GM23338 (cell line): ENCODE data around the gene ITGAL. TPM values are rescaled to one million over a fixed set of nuclear protein-coding genes. Genes with fewer than 3 reads are reported as not detected.

Experiments
- ATAC-seq: fragments of 200-7000 bp; cut with Tn5 transposase; 3 replicates; pipeline ENCODE4 v1.9.1; 2020
- DNase-seq: peaks from one replicate; pipeline ENCODE4 v3.0.0-alpha.2; 2015; ENCODE audit warnings: low spot score
- H2AFZ ChIP-seq: fragments of 200-600 bp; sonication (generic); 2 replicates; pipeline ENCODE4 v1.8.0; 2016; ENCODE audit warnings: antibody characterized with exemption, mild to moderate bottlenecking, moderate library complexity
- H3F3A ChIP-seq: fragments of 200-600 bp; sonication (generic); replicated peaks from 2 replicates; pipeline ENCODE4 v1.8.0; 2017; ENCODE audit warnings: antibody characterized with exemption, mixed run types, low read depth
- H3K27ac ChIP-seq: fragments of 200-600 bp; sonication (generic); 2 replicates; pipeline ENCODE4 v1.6.1; 2016; ENCODE audit warnings: low read depth
- H3K27me3 ChIP-seq: fragments of 200-600 bp; sonication (generic); 2 replicates; pipeline ENCODE4 v1.8.0; 2016; ENCODE audit warnings: mild to moderate bottlenecking, mixed run types, moderate library complexity; ENCODE audit not compliant: insufficient read depth
- H3K36me3 ChIP-seq: fragments of 200-600 bp; sonication (generic); 2 replicates; pipeline ENCODE4 v1.8.0; 2016; ENCODE audit warnings: mild to moderate bottlenecking; ENCODE audit not compliant: insufficient read depth
- H3K4me1 ChIP-seq: fragments of 200-600 bp; sonication (generic); 2 replicates; pipeline ENCODE4 v1.8.0; 2016; ENCODE audit warnings: mild to moderate bottlenecking, moderate library complexity; ENCODE audit not compliant: insufficient read depth
- H3K4me2 ChIP-seq: fragments of 200-600 bp; sonication (generic); 2 replicates; pipeline ENCODE4 v1.7.1; 2017; ENCODE audit warnings: mixed run types
- H3K4me3 ChIP-seq: fragments of 200-600 bp; sonication (generic); 2 replicates; pipeline ENCODE4 v1.6.1; 2016; ENCODE audit warnings: mixed run types
- H3K79me2 ChIP-seq: fragments of 200-600 bp; sonication (generic); replicated peaks from 2 replicates; pipeline ENCODE4 v1.8.0; 2017; ENCODE audit warnings: mild to moderate bottlenecking; ENCODE audit not compliant: insufficient read depth
- H3K9me2 ChIP-seq: fragments of 200-600 bp; sonication (generic); 2 replicates; pipeline ENCODE4 v1.8.0; 2017; ENCODE audit not compliant: insufficient read depth
- H4K20me1 ChIP-seq: fragments of 200-600 bp; sonication (generic); replicated peaks from 2 replicates; pipeline ENCODE4 v1.8.0; 2017; ENCODE audit warnings: mild to moderate bottlenecking; ENCODE audit not compliant: insufficient read depth
- H3K27ac Mint-ChIP-seq: 2 replicates; pipeline ENCODE4 v1.8.0; 2020; ENCODE audit warnings: inconsistent platforms, mild to moderate bottlenecking, moderate library complexity, mixed read lengths
- H3K27me3 Mint-ChIP-seq: 3 replicates; pipeline ENCODE4 v1.8.0; 2022; ENCODE audit warnings: low read depth, mild to moderate bottlenecking, moderate library complexity, mixed read lengths, inconsistent platforms; ENCODE audit not compliant: insufficient read depth, poor library complexity
- H3K36me3 Mint-ChIP-seq: 3 replicates; pipeline ENCODE4 v1.8.0; 2021; ENCODE audit warnings: low read depth, mild to moderate bottlenecking, inconsistent platforms, moderate library complexity, mixed read lengths
- H3K4me1 Mint-ChIP-seq: 3 replicates; pipeline ENCODE4 v1.8.0; 2020; ENCODE audit warnings: mild to moderate bottlenecking, inconsistent platforms, mixed read lengths
- H3K4me3 Mint-ChIP-seq: 3 replicates; pipeline ENCODE4 v1.8.0; 2021; ENCODE audit warnings: moderate library complexity, mild to moderate bottlenecking, inconsistent platforms, mixed read lengths
- H3K9me3 Mint-ChIP-seq: 3 replicates; pipeline ENCODE4 v1.8.0; 2020; ENCODE audit warnings: moderate library complexity, mild to moderate bottlenecking, inconsistent platforms, mixed read lengths
- CREB1 ChIP-seq: fragments of 250-450 bp; sonication (Bioruptor Pico); IDR thresholded peaks from 2 replicates; pipeline ENCODE4 v1.5.0; 2020; ENCODE audit warnings: low read depth, mild to moderate bottlenecking, moderate library complexity
- CTCF ChIP-seq, 2 experiments: fragments of 200-600 bp in 1 of 2; sonication (generic) in 1 of 2; conservative IDR thresholded peaks; 2 replicates each; pipeline versions ENCODE4 v1.5.1 to v1.6.1; 2016 to 2017; ENCODE audit warnings: antibody characterized with exemption in 2 of 2, low read depth in 2 of 2, mild to moderate bottlenecking in 2 of 2, moderate library complexity in 1 of 2
- ETS1 ChIP-seq: IDR thresholded peaks from 2 replicates; pipeline ENCODE4 v1.6.1; 2016; ENCODE audit warnings: antibody characterized with exemption
- JUNB ChIP-seq: IDR thresholded peaks from one replicate; pipeline ENCODE4 v1.6.1; 2016; ENCODE audit warnings: antibody characterized with exemption; ENCODE audit not compliant: unreplicated experiment
- NANOG ChIP-seq: IDR thresholded peaks from 2 replicates; pipeline ENCODE4 v1.6.1; 2016; ENCODE audit warnings: antibody characterized with exemption, borderline replicate concordance
- POLR2AphosphoS5 ChIP-seq: IDR thresholded peaks from 2 replicates; pipeline ENCODE4 v1.6.1; 2016; ENCODE audit warnings: antibody characterized with exemption, low read depth
- STAT1 ChIP-seq: IDR thresholded peaks from one replicate; pipeline ENCODE4 v1.6.1; 2016; ENCODE audit warnings: antibody characterized with exemption; ENCODE audit not compliant: unreplicated experiment
- ZNF331 ChIP-seq: fragments of 250-450 bp; sonication (Bioruptor Pico); IDR thresholded peaks from 2 replicates; pipeline ENCODE4 v1.5.0; 2020; ENCODE audit warnings: low read depth, mild to moderate bottlenecking, moderate library complexity
- polyA plus RNA-seq: library from polyadenylated mRNA; unstranded; fragments of >200 nt; fragmentation: Nextera tagmentation; extraction: Ambion mirVana; gene quantifications from 2 replicates; pipeline ENCODE4 v1.2.1, GENCODE V29; 2016
- total RNA-seq: library from RNA; depleted of rRNA; stranded (reverse); fragments of >200 nt; shearing (Covaris generic); gene quantifications from 2 replicates; pipeline ENCODE4 v1.2.3, GENCODE V29; 2014
- TF ChIP-seq, protein P1 (sequence below): IDR thresholded peaks from one replicate; pipeline ENCODE4 v1.6.1; 2018; ENCODE audit warnings: antibody characterized with exemption; ENCODE audit not compliant: unreplicated experiment

Gene ITGAL
- total and polyA plus RNA-seq, 2 experiments from 2014 or later = 0.05 to 0.07 TPM

DNA sequence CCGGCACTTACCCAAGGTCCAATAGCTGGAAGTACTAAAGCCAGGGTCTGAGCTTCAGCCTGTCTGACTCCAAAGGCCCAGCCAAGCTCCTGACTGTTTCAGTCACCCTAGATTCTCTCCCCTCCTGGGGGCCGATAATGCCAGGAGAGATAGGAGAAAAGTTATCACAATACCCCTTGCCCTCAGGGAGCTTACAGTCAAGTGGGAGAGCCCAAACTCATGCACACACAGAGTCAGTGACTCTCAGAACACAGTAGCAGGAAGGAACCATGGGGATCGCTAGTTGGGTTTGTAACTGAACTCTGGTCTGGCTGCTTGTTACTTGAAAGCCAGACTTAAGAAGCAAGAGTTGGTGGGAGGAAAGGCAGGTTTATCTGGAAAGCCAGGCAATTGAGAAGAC lies 39.0 kb downstream of the ITGAL start:
- Mint-ChIP-seq H3K36me3 (no peaks in the 10 kb centered on the region), H3K27ac (no peak overlapping the region), H3K4me1 (no peaks in the 10 kb centered on the region; the same call in 2 of the 3 replicates), H3K4me3 (no peak overlapping the region), H3K27me3 (peaks cover 15% of the 10 kb centered on the region), H3K9me3 (no peaks in the 10 kb centered on the region; the same call in 2 of the 3 replicates)
- TF ChIP-seq CTCF (conservative IDR thresholded peaks at IDR 0.05; ENCODE audit: low read depth in 2 of 2) (no peak), ZNF331 (no peak), NANOG (no peak)
- Histone ChIP-seq H3K27ac (no peak overlapping the region), H3K27me3 (no peaks in the 10 kb centered on the region), H3K36me3 (no peaks in the 10 kb centered on the region), H3K4me3 (no peak overlapping the region), H4K20me1 (no peaks in the 10 kb centered on the region), H3K79me2 (no peaks in the 10 kb centered on the region), H3K4me2 (no peak overlapping the region), H3K9me2 (no peaks in the 10 kb centered on the region), H3F3A (no peaks in the 10 kb centered on the region), H3K4me1 (no peaks in the 10 kb centered on the region), H2AFZ (no peak overlapping the region)
- DNase-seq = no peak
- ATAC-seq = no peak

GRCh38 chr16:30515275-30515674 lies 42.7 kb downstream of the ITGAL start:
- Histone ChIP-seq H3K4me2 (no peak overlapping the region), H2AFZ (no peak overlapping the region), H3K4me3 (no peak overlapping the region), H3K79me2 (no peaks in the 10 kb centered on the region), H3K27me3 (no peaks in the 10 kb centered on the region), H4K20me1 (no peaks in the 10 kb centered on the region), H3K36me3 (no peaks in the 10 kb centered on the region), H3K4me1 (no peaks in the 10 kb centered on the region), H3K27ac (no peak overlapping the region), H3F3A (no peaks in the 10 kb centered on the region), H3K9me2 (no peaks in the 10 kb centered on the region)
- ATAC-seq (no peak), DNase-seq (no peak)
- Mint-ChIP-seq H3K27me3 (peaks cover 19% of the 10 kb centered on the region), H3K27ac (no peak overlapping the region), H3K36me3 (no peaks in the 10 kb centered on the region), H3K9me3 (no peaks in the 10 kb centered on the region; the same call in 2 of the 3 replicates), H3K4me3 (no peak overlapping the region), H3K4me1 (no peaks in the 10 kb centered on the region; the same call in 2 of the 3 replicates)
- TF ChIP-seq CREB1 (CRISPR knock-in tag) (no peak), JUNB (no peak), CTCF (conservative IDR thresholded peaks at IDR 0.05; ENCODE audit: low read depth in 2 of 2) (no peak), POLR2AphosphoS5 (no peak), STAT1 (no peak), ETS1 (no peak)
- TF ChIP-seq, protein P1, sequence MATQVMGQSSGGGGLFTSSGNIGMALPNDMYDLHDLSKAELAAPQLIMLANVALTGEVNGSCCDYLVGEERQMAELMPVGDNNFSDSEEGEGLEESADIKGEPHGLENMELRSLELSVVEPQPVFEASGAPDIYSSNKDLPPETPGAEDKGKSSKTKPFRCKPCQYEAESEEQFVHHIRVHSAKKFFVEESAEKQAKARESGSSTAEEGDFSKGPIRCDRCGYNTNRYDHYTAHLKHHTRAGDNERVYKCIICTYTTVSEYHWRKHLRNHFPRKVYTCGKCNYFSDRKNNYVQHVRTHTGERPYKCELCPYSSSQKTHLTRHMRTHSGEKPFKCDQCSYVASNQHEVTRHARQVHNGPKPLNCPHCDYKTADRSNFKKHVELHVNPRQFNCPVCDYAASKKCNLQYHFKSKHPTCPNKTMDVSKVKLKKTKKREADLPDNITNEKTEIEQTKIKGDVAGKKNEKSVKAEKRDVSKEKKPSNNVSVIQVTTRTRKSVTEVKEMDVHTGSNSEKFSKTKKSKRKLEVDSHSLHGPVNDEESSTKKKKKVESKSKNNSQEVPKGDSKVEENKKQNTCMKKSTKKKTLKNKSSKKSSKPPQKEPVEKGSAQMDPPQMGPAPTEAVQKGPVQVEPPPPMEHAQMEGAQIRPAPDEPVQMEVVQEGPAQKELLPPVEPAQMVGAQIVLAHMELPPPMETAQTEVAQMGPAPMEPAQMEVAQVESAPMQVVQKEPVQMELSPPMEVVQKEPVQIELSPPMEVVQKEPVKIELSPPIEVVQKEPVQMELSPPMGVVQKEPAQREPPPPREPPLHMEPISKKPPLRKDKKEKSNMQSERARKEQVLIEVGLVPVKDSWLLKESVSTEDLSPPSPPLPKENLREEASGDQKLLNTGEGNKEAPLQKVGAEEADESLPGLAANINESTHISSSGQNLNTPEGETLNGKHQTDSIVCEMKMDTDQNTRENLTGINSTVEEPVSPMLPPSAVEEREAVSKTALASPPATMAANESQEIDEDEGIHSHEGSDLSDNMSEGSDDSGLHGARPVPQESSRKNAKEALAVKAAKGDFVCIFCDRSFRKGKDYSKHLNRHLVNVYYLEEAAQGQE = no peak
